ENCODE measurements around the gene FBXO7.
"Not testable (repeated sequence)": the region's sequence is repeated elsewhere in the genome, so short reads cannot be mapped to it uniquely, and the experiment has no call there.

FBXO7 gene

DNA sequence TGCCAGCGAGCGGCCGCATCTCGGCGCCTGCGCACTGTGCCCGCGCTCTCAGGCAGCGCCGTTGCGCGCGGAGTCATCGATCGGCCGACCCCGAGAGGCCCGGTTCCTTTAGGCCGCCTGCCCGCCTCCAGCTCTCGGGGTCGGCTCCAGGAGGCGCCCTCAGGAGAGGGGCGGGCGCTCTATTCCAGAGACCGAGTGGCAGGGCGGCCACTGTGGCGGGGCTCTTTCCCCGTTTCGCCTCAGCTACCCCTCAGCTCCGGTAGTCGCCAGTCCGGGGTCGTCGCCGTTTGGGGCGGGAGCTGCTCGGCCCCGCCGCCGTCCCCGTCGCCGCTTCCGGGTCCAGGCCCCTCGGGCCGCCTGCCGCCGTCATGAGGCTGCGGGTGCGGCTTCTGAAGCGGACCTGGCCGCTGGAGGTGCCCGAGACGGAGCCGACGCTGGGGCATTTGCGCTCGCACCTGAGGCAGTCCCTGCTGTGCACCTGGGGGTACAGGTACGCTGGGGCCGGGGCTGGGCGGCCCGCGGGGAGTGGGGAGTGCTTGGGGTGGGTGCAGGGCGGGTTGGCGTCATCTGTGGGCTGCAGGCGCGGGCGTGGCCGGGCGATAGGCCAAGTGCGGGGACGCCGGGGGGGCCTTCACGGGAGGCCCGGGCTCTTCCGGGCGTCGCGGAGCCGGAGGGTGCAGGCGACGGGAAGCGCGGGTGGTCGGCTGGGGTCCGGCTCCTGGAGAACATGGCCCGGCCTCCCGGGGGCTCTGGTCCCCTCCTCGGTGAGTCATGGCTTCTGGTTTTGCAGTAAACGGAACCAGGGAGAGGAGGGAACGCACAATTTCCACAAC is at the start of gene FBXO7:
Gene FBXO7, plus strand, starts transcription at position 177 of the 833 bp plus-strand sequence. Its CDS starts 192 bp downstream, at position 369.
- peak; percentile 80 to 89 for DNase-seq

DNA sequence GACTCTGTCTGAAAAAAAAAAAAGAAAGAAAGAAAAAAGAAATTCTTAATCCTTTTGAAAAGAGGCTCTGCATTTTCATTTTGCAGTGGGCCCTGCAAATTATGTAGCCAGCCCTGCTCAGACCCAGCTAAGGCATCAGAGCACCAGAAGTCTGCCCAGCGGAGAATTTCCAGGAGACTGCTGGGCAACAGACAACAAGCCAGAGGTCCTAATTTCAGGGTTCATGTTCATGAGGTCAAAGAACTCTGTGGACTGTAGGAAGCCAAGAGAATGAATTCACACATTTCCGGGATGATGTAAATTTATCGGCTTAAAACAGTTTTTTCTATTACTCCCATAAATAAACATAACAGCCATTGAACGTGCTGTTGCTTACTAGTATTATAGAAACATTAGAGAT is 47.7 kb upstream of the FBXO7 start:
- no peak for DNase-seq

DNA sequence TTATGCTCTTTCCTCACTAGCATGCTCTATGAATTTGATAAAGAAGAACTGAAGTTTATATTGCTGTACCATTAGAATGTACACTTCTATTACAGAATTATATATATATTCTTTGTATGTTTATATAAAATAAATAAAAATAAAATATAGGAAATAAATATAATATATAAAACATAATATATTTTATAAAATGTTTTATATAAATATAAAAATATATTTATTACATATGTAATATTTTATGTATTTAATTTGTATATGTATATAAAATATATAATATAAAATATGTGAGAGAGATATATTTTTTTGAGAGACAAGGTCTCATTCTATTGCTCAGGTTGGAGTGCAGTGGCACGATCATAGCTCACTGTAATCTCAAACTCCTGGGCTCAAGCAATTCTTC is 44.3 kb upstream of the FBXO7 start:
- DNase-seq: no peak

DNA sequence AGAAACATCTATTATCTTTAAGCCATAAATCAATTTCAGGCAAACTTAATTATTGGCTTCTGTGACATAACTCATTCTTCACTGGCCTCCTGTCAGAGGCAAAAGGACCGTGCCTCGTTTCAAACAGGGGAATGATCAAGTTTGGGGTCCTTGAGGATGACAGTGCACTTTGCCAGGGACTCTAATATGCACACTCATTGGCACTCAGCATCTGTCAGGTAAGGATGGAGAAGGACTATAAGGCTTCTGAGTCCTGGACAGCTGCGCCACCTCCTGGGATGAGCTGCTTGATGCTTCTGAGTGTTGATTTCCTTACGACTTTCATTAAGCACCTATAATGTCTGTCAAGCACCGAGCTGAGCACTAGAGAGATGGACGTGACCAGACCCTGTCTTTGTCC is 30.5 kb upstream of the FBXO7 start:
- no peak for DNase-seq

DNA sequence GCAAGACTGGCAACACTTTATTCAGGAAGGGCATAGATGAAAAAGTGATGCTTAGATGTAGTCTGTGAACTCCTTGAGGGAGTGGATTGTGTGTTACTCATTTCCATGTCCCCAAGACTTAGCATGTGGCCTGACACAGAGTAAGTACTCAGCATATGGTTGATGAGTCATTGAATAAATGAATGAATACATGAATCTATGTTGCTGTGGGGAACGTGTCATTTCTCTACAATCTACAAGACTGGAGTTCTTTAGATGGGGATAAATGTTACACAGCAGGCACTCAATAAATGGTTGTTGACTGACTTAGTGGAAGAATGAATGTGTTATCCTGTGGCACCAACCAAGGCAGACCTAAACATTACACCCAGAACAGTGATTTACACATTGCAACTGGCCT is 28.3 kb upstream of the FBXO7 start:
- no peak for DNase-seq

DNA sequence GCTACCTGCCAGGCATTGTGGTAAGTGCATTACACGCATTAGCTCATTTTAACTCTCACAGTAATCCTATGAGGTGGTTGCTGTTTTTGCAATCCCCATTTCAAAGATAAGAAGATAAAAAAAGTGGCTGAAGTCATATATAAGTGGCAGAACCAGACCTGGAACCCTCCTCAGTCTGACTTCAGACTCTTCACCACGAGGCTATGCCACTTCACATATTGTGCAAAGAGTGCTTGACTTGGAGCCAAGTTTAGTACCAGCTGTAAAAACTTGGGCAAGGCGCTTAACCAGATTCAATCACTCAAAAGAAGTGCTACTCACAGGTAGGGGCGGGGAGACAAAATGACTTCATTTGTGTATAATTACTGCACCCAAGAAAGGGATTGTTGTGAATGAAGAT is 25.6 kb upstream of the FBXO7 start:
- DNase-seq: no peak

DNA sequence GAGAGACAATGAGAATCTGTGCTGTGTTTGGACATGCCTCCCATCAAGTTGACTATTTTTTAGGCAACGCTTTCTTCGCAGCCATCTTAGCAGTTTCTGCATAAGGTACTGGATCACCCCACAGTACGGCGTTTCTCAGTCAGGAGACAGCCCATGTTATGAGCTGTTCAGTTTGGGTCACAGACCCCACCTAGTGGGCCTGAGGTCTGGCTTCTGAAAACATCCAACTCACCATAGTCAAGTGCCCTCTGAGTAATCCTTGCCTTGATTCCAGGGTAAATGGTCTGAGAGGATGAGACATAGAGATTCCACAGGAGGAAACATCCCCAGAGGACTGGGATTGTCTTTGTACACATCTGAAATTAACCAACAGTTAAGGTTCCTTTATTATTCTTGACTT is 17.6 kb upstream of the FBXO7 start:
- DNase-seq: no peak

DNA sequence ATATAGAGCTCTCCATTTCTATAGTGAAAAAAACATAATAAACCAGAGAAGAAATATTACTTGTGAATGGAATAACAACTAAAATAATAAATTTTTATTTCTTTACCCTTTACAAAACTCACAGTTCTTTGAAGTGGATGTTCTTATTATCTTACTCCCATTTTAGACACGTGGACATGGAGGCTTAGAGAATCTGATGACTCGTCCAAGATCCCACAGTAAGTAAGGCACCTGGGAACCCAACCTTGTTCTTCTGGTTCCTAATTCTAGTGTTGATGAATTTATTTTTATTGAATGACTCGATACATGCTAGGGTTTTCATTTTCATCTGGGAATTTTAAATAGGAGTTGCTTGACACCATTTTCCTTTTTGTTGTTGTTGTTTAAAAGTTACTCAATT is 12.2 kb upstream of the FBXO7 start:
- DNase-seq: no peak

DNA sequence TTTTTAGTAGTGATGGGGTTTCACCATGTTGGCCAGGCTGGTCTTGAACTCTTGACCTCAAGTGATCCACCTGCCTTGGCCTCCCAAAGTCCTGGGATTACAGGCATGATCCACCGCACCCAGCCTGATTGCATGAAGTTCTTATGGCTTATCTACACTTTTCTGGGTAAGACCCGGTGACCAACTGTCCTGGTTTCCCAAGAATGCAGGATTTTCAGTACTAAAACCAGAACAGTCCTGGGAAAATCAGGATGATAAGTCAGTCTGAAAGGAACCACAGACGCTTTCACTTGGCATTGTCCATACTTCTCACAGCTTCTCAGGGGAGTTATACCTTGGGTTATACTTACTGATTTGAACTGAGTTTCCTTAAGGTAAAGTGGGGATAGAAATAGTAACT is 8.9 kb upstream of the FBXO7 start:
- DNase-seq: no peak

DNA sequence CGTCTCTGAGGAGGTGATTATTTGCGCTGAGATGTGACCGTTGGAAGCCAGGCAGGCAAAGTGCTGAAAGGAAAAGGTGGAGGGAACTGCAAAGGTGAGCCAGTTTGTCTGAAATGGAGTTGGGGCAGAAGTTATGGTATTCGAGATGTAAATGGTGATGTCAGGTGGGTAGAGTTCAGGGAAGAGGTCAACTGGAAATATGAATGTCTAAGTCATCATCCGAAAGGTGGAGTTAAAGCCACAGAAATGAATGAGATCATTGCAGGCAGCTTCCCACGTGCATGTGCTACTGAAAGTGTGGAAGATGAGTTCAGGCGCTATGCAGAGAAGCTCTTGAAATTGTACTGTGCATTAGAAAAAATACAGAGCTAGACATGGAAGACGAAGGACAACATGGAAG is 8.1 kb upstream of the FBXO7 start:
- no peak for DNase-seq

DNA sequence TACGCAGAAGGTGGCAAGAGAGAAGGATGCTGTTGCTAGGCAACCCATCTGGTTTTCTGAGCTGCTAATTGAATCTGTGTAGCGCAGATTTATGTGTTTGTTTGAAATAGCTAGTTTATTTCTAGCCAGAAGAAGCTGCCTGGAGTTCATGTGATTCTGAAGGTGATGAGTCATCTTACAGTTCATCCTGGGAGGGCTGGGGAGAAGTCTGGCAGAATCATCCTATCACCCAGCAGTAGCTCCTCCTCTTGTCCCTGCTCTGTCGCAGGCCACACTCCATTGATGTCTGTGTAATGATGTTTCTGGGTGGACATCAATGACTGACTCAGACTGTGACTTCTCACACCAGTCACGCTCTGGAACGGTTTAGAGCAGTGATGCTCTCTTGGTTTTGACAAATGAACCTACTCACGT is 4.8 kb upstream of the FBXO7 start:
- peak in 1 of 2 donors; percentile 25 for DNase-seq

DNA sequence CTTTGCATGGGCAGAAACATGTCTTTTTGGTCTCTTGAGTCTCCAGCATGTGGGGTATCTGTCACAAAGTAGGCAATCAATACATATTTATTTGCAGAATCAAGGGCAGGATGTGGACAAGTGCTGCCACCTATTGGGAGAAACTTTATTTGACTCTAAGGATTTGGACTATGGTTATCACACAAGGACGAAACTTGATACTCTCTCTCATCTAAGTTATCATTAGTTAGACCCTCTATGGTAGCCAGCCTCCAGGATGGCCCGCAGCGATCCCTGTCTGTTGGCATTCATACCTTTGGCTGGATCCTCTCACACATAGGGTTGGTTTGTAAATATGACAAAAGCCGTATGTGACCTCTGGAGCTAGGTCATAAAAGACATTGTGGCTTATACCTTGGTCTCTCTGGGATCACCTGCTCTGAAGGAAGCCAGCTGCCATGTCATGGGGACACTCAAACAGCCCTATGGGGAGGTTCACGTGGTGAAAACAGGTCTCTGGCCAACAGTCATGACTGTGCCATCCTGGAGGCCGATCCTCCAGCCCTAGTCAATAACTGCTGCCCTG is 1.1 kb upstream of the FBXO7 start:
- DNase-seq: peak in 1 of 2 donors; percentile 80

DNA sequence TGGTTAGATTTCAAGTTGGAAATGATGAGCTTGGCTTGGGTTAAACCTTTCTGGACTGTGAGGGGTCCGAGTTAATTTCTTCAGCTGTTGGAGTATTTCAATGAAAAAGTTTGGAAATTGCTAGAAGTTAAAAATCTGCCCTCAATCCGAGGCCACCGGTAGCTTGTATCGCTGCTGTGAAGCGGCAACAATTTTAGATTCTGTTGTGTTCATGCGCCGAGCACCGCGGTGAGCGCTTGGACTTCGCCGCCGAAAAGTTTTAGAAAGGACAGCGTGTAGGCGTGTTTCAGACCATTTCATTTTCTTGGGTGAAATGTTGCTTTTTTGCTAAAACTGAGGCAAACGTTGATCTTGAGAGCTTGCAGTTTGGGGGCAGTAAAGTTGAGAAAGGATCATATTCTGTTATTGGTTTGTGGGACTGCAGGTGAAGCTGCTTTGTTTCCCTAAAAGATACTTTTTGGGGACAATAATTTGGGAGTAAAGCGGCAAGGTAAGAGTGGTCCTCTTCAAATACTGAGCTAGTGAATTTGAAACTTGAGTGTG is 928 bp downstream of the FBXO7 start:
- peak in 1 of 2 donors; percentile 79 for DNase-seq

DNA sequence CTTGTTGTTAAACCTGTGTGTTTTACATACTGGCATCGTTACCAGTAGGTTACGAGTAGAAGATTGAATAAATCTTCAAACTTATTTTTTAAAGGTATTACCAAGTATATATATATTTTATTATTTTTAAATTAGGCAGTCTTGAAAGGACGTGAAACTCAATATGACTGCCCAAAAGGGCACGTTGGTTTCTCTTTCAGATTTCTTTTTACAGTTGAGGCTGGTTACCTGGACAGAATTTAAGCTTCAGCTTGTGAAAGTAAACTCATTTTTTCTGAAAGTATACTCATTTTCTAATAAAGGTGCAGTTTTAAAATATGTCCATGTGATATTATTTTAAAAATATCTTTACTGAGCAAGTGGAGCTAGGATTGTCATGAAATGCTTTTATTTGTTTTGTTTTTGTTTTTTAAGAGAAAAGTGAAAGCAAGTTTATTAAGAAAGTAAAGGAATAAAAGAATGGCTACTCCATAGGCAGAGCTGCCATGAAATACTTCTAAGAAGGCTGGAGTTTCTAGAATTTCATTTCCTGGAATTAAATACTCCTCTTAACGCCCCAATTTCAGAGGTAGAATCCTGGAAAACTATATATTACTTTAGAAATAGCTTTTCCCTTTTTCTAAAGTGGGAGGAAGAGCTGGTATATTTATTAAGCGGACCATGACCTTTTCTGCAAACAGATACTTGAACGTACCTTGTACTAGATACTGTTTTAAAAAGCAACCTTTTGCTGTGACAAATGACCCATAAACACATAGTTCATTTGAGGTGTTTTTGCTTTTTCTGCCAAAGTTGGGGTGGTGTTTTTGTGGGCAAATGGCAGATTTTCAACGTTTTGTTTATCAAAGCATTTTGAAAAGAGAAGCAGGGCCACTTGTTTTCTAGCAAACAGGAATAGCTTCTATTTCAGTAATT is 1.9 kb downstream of the FBXO7 start:
- DNase-seq: no peak

DNA sequence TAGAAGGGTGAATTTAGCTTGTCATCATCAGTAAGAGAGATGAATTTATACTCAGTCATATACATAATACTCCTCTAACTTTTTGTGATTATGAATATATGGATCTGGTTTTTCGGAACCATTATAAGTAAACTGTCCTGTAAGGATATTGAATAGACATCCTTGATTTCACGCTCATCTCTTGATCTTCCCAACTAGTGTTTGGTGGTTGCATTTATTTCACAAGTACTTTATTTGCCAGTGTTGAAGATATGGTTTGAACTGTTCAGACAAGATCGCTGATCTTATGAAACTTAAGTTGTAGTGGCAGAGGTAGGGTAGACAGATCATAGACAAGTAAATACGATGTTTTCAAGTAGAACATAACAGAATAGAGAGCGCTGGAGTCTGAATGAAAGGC is 3.0 kb downstream of the FBXO7 start:
- DNase-seq: no peak

DNA sequence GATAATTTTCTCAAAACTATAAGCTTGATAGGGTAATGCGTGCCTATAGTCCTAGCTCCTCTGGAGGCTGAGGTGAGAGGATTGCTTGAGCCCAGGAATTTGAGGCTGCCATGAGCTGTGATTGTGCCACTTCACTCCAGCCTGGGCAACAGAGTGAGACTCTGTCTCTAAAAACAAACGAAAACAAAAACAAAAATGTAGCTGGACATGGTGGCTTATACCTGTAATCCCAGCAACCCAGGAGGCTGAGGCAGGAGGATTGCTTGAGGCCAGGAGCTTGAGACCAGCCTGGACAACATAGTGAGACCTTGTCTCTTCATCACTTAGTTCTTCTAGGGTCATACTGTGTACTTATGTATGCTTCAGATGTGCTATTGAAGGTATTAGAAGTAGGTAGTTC is 3.9 kb downstream of the FBXO7 start:
- not testable (repeated sequence) for DNase-seq

DNA sequence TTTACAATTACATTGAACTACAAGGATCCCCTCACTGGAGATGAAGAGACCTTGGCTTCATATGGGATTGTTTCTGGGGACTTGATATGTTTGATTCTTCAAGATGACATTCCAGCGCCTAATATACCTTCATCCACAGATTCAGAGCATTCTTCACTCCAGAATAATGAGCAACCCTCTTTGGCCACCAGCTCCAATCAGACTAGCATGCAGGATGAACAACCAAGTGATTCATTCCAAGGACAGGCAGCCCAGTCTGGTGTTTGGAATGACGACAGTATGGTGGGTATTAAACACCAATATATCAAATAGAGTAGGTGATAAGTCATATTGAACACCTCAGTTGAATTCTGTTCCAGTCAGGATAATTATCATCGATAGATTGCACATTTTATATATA is 4.4 kb downstream of the FBXO7 start:
- no peak for DNase-seq

DNA sequence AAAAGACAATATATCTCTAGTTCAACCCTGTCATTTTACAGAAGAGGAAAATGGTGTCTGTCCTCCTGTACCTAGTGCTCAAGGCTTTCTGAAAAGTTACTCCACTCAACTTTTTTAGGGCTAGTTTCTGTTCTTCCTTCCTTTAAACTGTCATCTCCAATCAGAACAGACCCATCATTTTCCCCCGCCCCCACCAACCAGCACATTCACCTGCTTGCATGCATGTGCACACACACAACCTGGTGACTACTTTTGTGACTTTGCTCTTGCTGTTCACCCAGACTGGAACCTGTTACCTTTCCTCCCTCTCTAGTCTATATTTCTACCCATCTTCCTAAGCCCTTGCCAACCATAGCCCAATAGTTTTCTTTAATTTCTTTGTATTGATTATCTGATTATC is 5.6 kb downstream of the FBXO7 start:
- no peak for DNase-seq

DNA sequence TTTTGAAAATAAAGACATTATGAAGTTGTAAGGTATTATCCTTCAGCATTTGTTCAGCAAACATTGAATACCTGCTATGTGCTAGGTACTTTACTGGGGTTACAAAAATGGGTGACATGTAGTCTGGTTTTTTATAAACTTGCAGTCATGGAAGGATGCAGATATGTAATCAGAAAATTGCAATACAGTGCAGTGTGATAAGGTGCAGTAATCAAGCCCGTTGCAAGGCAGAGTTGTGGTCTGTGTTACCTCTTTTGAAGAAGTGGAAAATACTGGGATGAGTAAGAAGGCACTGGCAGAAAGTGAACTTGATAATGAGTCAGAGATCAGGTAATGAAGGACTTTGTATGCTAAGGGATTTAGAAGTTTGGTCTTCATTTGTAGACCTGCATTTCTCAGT is 8.1 kb downstream of the FBXO7 start:
- no peak for DNase-seq

DNA sequence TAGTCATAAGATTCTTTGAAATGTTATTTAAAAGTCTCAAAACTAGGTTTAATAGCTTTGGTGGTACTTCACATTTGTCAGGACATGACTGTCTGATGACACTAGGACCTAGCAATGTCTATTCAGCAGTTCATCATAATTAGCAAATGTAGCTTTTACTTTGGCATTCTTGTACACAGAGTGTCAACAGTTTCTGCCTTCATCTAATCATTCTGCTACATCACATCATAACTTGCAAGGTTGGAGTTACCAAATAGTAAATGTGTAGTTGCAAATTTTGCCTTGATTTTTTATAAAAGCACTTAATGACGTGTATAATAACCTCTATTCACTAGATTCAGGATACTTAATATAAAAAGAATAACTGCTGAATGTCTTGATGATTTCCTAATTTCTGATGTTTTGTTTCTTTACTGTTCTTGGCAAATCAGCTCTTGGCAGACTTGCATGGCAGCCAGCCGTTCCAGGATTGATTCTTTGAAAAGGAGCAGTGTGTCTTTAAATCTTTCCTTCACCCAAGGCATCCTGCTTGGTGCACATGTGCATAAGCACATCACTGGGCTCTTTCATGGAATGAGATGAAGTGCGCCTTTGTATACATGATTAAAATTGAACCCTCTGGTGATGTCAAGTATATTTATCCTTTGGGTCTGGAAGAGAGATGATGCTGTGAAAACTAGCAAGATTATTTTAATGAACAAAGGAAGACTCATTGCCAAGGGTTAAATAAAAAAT is 12.2 kb downstream of the FBXO7 start:
- DNase-seq: peak; percentile 36 to 61

DNA sequence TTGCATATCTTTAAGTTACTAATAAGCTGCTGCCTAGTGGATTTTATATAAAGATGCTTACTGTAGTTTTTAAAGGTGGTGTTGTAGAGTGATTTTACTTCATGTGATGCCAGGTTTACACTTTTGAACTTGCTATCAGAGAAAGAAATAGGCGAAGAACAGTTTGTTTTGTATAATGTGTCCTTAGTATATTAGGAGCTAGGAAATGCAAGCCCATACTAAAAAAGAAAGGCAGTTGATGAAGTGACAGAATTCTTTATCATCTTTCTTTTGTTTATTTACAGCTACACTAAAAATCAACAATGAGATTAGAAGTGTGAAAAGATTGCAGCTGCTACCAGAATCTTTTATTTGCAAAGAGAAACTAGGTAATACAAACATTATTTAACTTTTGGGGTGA is 12.8 kb downstream of the FBXO7 start:
- no peak for DNase-seq

DNA sequence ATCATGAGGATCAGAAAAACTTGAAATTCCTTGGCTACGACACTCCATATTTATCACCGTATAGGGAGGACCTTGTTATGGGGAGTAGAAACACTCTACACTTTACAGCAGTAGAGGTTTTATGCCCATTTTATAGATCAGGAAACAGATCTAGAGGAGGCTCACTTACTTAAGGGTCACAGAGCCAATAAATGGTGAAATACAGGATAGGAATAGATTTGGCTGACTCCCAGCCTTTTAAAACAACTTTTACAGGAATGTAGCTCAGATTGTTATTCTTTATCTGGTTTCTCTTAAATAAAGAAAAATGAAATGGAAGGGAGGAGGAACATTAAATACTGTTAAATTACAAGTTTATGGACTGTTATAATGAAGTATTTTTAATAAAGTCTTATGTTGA is 14.8 kb downstream of the FBXO7 start:
- DNase-seq: no peak

DNA sequence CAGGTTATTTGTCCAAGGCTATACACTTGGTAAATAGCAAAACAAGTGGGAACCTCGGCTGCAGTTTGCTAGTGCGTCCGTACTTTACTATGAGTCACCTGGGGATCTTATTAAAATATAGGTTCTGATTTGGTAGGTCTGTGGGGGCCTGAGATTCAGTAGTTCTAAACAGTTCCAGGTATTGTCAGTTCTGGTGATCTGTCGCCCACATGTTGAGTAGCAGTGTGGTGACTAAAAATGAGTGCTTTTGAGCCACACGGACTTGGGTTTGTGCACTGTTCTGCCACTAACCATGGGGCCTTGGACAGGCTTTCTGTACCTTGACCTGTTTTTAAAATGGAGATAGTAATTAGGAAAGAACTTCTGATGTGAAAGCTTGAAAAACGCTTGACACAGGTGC is 15.7 kb downstream of the FBXO7 start:
- DNase-seq: no peak
